ENCODE data around the gene ENC1.
"Not testable (repeated sequence)": the region's sequence is repeated elsewhere in the genome, so short reads cannot be mapped to it uniquely, and the experiment has no call there.

ENC1 gene, protein sequence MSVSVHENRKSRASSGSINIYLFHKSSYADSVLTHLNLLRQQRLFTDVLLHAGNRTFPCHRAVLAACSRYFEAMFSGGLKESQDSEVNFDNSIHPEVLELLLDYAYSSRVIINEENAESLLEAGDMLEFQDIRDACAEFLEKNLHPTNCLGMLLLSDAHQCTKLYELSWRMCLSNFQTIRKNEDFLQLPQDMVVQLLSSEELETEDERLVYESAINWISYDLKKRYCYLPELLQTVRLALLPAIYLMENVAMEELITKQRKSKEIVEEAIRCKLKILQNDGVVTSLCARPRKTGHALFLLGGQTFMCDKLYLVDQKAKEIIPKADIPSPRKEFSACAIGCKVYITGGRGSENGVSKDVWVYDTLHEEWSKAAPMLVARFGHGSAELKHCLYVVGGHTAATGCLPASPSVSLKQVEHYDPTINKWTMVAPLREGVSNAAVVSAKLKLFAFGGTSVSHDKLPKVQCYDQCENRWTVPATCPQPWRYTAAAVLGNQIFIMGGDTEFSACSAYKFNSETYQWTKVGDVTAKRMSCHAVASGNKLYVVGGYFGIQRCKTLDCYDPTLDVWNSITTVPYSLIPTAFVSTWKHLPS

GRCh38 chr5:74640450-74640953, at the start of gene ENC1:
TSS of gene ENC1 (minus strand) at chr5:74640728. CDS start at chr5:74636485, 4,243 bp downstream.
- Mint-ChIP-seq H3K27ac (peak within 1 kb of the TSS; percentile 83), H3K9me3 (no peaks in the 10 kb centered on the region), H3K4me3 (peak within 1 kb of the TSS; percentile 78), H3K27me3 (peaks cover 55% of the 10 kb centered on the region), H3K4me1 (peaks cover 32% of the 10 kb centered on the region), H3K36me3 (peaks cover 1% of the 10 kb centered on the region)
- CTCF ChIA-PET: interaction anchor here (0.6 to 3.0 kb wide), 5 partner anchors 11 to 738 kb away, joined by 3 to 20 read pairs (median 3); no protein-coding TSS in a partner anchor
- DNase-seq: peak; percentile 89

- no peak for DNase-seq
- Mint-ChIP-seq H3K36me3 (peaks cover 27% of the 10 kb centered on the region), H3K27ac (no peak overlapping the region), H3K9me3 (no peaks in the 10 kb centered on the region), H3K27me3 (peaks cover 18% of the 10 kb centered on the region), H3K4me3 (peak overlapping the region; percentile 87), H3K4me1 (peaks cover 27% of the 10 kb centered on the region)
- CTCF ChIA-PET: interaction anchor here (1.2 kb wide), 1 partner anchor 74 kb away, joined by 3 read pairs; no protein-coding TSS in a partner anchor
These were observed 46.6 kb upstream of the ENC1 start for GRCh38 chr5:74686962-74687751.

DNA sequence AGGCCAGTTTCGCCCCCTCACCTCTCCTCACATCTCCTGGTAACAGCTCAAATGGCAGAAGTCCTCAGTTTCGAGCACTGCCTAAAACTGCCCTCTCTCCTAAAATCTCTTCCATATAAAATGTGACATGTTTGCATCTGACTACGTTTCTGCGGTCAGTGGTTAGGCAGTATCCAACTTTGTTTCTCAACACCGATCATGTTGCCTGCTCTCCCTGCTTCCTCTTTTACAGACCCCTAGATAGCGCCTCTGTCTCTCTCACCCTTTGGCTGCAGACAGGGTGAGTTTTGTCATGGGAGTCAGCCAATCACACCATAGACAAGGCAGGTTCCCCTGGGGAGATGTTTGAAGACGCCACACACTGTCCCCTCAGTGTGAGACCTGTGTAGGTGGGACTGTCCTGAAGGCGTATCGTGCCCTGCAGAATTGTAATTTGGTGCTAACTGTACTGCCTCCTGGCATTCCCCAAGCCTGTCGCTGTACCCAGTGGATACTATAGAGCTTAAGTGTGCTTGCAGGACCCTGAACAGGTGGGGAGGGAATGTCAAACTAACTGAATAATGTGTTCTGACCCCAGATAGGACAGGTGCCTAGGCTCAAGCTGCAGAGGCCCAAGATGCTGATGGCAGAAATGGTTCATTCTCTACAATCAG, 45.6 kb upstream of the ENC1 start:
- Mint-ChIP-seq H3K27ac (peak overlapping the region; percentile 68), H3K27me3 (peaks cover 25% of the 10 kb centered on the region), H3K9me3 (no peaks in the 10 kb centered on the region), H3K4me3 (peak overlapping the region; percentile 87), H3K36me3 (peaks cover 25% of the 10 kb centered on the region), H3K4me1 (peaks cover 27% of the 10 kb centered on the region)
- DNase-seq: peak; percentile 23
- CTCF ChIA-PET: interaction anchor here (0.9 kb wide), 1 partner anchor 9 kb away, joined by 3 read pairs; no protein-coding TSS in a partner anchor

- Mint-ChIP-seq H3K4me1 (peaks cover 27% of the 10 kb centered on the region), H3K27me3 (peaks cover 28% of the 10 kb centered on the region), H3K4me3 (peak within 1 kb of the TSS; percentile 87), H3K9me3 (no peaks in the 10 kb centered on the region), H3K27ac (peak within 1 kb of the TSS; percentile 68), H3K36me3 (peaks cover 18% of the 10 kb centered on the region)
- CTCF ChIA-PET: interaction anchor here (0.9 kb wide), 1 partner anchor 10 kb away, joined by 3 read pairs; no protein-coding TSS in a partner anchor
- DNase-seq: peak; percentile 91
These were observed 44.6 kb upstream of the ENC1 start, which contains the start of gene HEXB for GRCh38 chr5:74684900-74685851. TSS of gene HEXB (plus strand) at chr5:74685233. CDS start at chr5:74685261, 28 bp downstream.

- H3K9me3 Mint-ChIP-seq: no peaks in the 10 kb centered on the region
- peaks cover 5% of the 10 kb centered on the region for H3K4me1 Mint-ChIP-seq
- CTCF ChIA-PET: no interaction called here
- H3K27me3 Mint-ChIP-seq: peaks cover 42% of the 10 kb centered on the region
- no peaks in the 10 kb centered on the region for H3K36me3 Mint-ChIP-seq
- no peak overlapping the region for H3K27ac Mint-ChIP-seq
- H3K4me3 Mint-ChIP-seq: no peak overlapping the region
- no peak for DNase-seq
These were observed 39.4 kb upstream of the ENC1 start for GRCh38 chr5:74679966-74680365.

- H3K4me3 Mint-ChIP-seq, CTCF ChIA-PET, DNase-seq, H3K36me3 Mint-ChIP-seq, H3K4me1 Mint-ChIP-seq, H3K9me3 Mint-ChIP-seq, H3K27ac Mint-ChIP-seq: not testable (repeated sequence)
- H3K27me3 Mint-ChIP-seq: peaks cover 39% of the 10 kb centered on the region
These were observed 38.8 kb upstream of the ENC1 start for GRCh38 chr5:74679300-74679699.

GRCh38 chr5:74678123-74678522, 37.6 kb upstream of the ENC1 start:
- H3K27me3 Mint-ChIP-seq: peaks cover 34% of the 10 kb centered on the region
- not testable (repeated sequence) for H3K27ac Mint-ChIP-seq, H3K9me3 Mint-ChIP-seq, H3K4me3 Mint-ChIP-seq, DNase-seq, H3K36me3 Mint-ChIP-seq, H3K4me1 Mint-ChIP-seq
- CTCF ChIA-PET: interaction anchor here (0.6 kb wide), 1 partner anchor 75 kb away, joined by 3 read pairs; no protein-coding TSS in a partner anchor

DNA sequence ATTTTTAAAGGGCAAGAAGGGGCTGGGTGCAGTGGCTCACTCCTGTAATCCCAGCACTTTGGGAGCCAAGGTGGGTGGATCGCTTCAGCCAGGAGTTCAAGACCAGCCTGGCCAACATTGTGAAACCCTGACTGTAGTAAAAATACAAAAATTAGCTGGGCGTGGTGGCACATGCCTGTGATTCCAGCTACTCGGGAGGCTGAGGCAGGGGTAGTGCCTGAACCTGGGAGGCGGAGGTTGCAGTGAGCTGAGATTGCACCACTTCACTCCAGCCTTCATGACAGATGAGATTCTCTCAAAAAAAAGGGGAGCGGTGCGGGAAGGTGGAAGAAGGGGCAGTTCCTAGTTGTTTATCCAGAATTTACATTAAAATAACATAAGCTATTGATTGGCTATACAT, 35.9 kb upstream of the ENC1 start:
- not testable (repeated sequence) for H3K27ac Mint-ChIP-seq, H3K4me1 Mint-ChIP-seq, DNase-seq, H3K4me3 Mint-ChIP-seq, H3K9me3 Mint-ChIP-seq, H3K36me3 Mint-ChIP-seq
- CTCF ChIA-PET: interaction anchor here (3.7 kb wide), 1 partner anchor 242 kb away, joined by 13 read pairs; no protein-coding TSS in a partner anchor
- peaks cover 32% of the 10 kb centered on the region for H3K27me3 Mint-ChIP-seq

DNA sequence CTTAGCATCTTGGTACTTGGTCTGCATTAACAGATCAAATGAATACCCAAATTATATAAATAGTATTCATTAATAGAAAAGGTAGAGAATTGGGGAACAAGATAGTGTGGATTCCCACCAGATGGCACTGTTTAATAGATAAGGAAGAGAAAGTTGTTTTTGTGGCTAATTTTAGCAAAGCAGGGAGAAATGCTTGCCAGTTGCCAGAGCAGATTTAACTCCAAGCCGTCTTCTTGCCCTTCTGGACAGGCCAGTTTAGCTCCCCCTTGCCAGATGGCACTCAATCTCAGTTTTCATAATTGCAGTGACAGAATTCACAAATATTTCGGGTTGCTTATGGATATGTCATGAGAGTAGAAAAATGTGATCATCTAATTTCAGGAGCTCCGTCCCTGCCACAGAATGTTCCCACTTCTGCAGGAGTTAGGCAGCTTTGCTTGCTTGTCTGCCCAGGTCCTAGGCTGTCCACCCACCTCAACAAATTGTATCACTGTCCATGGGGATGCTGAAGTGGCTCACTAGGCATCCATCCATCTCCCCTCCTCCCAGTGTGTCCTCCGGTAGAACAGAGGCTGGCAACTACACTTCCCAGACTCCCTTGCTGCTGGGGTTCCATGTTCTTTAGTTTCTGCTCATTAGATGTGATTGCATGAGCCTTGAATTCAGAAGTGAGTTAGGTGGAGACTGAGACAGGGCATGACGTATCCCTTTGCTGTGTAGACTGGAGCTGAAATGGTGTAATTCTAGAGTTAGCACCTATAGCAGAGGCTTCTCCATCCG, 32.7 kb upstream of the ENC1 start:
- DNase-seq: no peak

DNA sequence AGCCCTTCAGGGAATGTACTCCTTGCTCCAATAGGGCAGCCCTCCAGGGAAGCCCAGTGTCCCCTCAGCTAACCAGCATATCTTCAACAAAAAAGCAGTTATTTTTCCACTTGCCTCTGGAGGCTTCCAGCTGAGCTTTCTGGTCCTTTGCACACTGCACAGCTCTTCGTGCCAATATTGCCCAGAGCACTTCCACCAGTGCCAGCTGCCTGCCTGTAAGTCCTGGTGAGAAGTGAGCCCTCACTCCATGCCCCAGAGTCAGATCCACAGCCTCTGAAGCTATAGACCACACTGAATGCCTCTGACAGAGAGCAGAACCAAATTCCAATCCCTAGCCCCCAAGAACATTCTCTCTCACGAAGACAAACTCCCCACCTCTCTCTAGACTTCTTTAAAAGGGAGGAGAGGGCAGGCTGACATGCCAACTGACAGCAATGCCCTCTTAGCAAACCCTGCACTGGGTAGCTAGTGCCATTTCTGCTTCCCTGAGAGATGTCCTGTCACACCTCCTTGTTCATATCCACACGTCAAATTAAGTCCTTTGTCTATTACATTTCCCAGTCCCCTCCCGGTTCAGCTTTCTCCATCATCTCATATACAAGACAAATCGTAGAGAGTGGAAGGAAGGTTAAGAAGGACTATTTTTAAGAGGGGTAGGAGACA, 31.8 kb upstream of the ENC1 start:
- Mint-ChIP-seq H3K4me1 (no peaks in the 10 kb centered on the region), H3K36me3 (no peaks in the 10 kb centered on the region), H3K9me3 (no peaks in the 10 kb centered on the region), H3K4me3 (no peak overlapping the region), H3K27me3 (peaks cover 20% of the 10 kb centered on the region), H3K27ac (no peak overlapping the region)
- no peak for DNase-seq
- CTCF ChIA-PET: interaction anchor here (1.4 to 3.5 kb wide), 2 partner anchors 243 to 247 kb away, joined by 10 read pairs; no protein-coding TSS in a partner anchor

More for the DNA sequence above, 32.7 kb upstream of the ENC1 start:
- no peak overlapping the region for H3K27ac Mint-ChIP-seq
- H3K4me3 Mint-ChIP-seq: no peak overlapping the region
- no peaks in the 10 kb centered on the region for H3K36me3 Mint-ChIP-seq
- no peaks in the 10 kb centered on the region for H3K4me1 Mint-ChIP-seq
- H3K9me3 Mint-ChIP-seq: no peaks in the 10 kb centered on the region
- H3K27me3 Mint-ChIP-seq: peaks cover 20% of the 10 kb centered on the region
- CTCF ChIA-PET: interaction anchor here (0.7 to 3.5 kb wide), 4 partner anchors 23 to 246 kb away, joined by 3 to 10 read pairs (median 7); no protein-coding TSS in a partner anchor

GRCh38 chr5:74670396-74671038, 30.0 kb upstream of the ENC1 start:
- Mint-ChIP-seq H3K4me3 (no peak overlapping the region), H3K9me3 (no peaks in the 10 kb centered on the region), H3K27me3 (peaks cover 16% of the 10 kb centered on the region), H3K36me3 (no peaks in the 10 kb centered on the region), H3K4me1 (no peaks in the 10 kb centered on the region), H3K27ac (no peak overlapping the region)
- CTCF ChIA-PET: no interaction called here
- no peak for DNase-seq

Measured in activated naive CD4-positive, alpha-beta T cell treated with anti-CD3 and anti-CD28 coated beads, Interleukin-2, amount 10 ng/mL, durations not matched to agents 7 days and 5 days (primary cell).